Daoy (cell line): ENCODE data around the gene CHST10. TPM values are rescaled to one million over a fixed set of nuclear protein-coding genes. Genes with fewer than 3 reads are reported as not detected.
"Not testable (repeated sequence)": the region's sequence is repeated elsewhere in the genome, so short reads cannot be mapped to it uniquely, and the experiment has no call there.

Source experiments
- DNase-seq: peaks from one replicate; pipeline ENCODE4 v3.0.0-alpha.2; 2015; ENCODE audit warnings: low read depth
- total RNA-seq: library from RNA; depleted of rRNA; stranded (reverse); fragments of >200 nt; shearing (Covaris generic); gene quantifications from 2 replicates; pipeline ENCODE4 v1.2.3, GENCODE V29; 2014

CHST10 gene
- total RNA-seq, 1 experiment from 2014 or later, result 13.6 TPM

- DNase-seq, result no peak
Observed at GRCh38 chr2:100394111-100394641, 23.3 kb downstream of the CHST10 start.

DNA sequence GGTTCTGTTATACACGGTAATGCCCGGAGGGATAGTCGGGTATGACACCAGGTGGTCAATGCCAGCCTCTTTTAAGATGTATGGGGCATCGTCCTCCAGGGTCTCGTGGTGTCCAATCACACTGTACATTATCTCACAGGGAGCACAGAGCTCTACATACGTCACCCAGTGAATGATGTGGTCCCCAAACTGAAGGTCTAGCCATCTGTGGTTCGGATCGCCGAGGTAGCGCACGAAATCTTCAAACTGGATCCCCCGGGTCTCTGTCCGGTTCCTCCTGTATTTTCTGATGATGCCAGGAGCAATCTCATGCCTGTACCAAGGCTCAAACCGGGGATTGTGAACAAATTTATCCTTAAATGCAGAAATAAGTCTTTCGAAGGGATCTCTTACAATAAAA is 24.1 kb downstream of the CHST10 start:
- no peak for DNase-seq

DNA sequence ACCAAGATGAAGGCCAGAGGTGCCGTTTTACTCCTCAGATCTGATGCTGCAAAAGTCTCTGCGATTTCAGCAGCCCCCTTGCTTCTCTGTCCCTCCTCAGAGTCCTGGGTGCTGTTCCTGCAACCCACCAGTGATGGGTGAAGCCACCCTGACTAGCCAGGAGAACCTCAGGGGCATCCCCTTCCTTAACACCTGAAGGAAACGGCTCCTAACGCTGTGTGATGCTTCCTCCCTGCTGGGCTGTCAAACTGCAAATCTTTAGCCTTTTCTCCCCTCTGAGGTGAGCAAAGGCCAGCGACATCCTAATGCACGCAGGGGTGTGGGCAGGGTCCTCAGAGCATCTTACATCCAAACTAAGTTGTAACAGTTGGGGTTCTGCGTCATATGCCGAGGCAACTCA is 24.8 kb downstream of the CHST10 start:
- no peak for DNase-seq

- no peak for DNase-seq
Observed at GRCh38 chr2:100391735-100392515, 25.5 kb downstream of the CHST10 start.

DNA sequence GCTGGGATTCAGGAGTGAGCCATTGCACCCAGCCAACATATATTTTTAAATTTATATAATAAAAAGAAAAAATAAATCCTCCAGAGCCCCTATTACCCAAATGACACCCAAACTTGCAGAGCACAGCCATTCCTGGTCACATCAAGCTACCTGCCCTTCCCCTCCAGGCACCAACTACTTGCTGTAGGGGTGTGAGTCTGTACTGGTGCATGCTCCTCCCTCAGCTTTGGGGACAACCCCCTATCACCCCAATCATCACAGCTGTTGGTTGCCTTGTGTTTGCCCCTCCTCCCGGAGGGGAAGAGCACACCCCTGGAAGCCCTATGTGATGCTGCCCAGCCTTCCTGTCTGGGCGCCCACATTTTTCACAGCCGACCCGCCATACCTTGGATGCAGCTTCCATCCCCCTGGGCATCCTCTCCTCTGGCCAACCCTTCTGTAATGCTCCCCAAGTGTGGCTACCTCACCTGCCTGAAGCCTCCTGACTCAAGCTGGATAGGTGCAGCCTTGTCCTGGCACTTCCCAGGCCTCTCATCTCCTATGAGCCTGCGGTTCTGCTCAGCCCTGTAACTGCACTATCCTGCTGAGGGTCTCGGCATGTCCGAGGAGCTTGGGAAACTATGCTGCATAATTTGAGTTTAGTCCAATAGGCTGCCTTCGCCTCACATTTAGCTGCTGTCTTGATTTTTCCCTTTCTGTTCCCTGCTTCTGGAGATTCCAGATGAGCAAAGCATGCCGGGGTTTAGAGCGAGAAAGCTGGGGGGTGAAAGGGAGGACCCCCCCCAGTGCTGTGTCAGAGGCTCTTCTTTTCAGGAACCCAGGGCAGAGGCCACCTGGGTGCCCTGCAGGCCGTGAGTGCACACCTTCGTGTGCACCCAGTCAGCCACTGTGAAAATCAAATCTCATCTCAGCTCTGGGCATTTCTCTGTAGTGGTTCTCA is 27.2 kb downstream of the CHST10 start:
- no peak for DNase-seq

GRCh38 chr2:100388703-100389102 is 28.8 kb downstream of the CHST10 start:
- DNase-seq, result no peak

DNA sequence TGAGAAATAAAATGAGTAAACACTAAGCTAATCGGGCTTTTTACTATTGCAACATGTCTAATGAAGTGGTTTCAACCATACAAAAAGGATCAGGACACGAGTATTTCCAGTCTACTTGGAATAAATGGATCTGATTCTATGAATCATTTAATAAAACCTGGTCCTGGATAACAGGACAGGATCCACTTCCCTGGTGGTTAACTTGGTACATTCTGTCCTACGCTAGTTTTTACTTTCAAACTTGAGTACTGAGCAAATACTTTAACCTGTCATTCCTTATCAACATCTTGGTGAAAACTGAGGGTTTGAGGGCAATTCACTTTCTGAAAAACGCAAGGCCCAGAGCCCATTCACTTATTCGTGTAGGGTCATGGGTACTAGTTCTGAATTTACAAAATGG is 33.5 kb downstream of the CHST10 start:
- no peak for DNase-seq

DNA sequence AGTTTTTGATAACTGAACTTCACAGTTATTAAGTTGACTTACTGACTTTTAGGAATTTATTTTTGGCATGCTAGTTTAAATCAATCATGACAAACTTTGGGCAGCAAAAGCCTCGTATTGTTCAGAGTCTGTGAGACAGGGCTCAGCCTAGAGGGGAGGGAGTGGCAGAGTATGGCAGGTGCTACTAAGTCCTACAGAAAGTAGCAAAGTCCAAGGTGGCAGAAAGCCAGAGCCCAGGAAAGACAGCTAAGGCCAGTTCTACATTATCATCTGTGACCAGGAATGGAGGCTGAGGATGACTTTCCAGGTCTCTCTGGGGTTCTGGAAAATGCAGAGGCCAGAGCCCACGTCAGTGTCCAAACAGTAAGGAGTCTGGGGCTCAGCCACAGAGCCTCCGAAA is 34.2 kb downstream of the CHST10 start:
- no peak for DNase-seq

GRCh38 chr2:100381240-100381639 is 36.2 kb downstream of the CHST10 start:
- peak; percentile 76 for DNase-seq

DNA sequence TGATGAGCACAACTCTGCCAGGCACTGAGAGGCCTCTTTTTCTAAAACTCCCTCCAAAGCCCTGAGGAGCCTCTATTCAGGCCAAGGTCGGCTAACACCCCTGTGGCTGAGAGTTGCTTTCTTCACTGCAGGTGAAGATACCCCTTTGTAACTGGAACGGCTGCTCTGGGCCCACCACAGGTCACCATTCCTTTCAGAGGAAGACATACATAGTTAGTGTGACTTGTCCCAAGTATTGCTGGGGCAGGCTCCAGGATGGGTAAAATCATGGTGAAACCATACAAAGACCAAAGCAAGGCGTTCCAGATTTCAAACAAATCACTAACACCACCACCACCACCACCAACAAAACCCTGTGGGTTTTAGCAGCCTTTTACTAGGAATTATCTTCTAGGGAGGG is 36.8 kb downstream of the CHST10 start:
- DNase-seq, result no peak

- DNase-seq, result no peak
Observed at GRCh38 chr2:100376836-100377235, 40.6 kb downstream of the CHST10 start.

DNA sequence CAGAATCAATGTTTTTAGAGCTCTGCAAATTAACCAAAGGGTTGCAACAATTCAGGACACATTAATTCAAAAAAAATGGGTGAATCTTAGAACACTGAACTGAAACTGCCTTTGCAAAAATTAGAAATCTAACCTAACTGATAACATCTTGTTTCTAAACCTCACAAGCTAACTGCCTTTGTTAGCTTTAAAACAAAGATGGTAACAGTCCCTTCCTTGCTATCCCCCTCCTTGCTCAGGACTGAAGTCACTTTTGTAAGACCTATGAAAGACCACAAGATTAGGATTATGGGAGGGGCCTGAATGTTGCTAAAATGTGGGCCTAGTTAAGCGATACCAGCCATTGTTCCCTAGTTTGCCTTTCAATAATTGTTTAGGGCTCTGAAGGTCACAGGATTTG is 50.3 kb downstream of the CHST10 start:
- DNase-seq, result no peak

DNA sequence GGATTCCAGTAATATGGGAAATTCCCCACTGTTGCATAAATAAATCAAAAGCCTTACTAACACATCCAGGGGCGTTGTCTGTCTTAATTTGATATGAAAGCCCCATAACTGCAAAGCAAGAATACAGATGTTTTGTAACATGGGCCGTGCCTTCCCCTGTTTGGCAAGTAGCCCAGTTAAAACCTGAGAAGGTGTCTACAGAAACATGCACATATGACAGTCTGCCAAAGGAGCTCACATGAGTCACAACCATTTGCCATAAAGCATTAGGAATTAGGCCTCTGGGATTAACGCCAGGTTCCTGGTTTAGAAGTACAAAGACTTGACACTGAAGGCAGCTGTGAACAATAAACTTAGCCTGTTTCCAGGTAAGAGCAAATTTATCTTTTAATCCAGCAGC is 52.0 kb downstream of the CHST10 start:
- peak; percentile 91 for DNase-seq

- not testable (repeated sequence) for DNase-seq
Observed at GRCh38 chr2:100362269-100362668, 55.2 kb downstream of the CHST10 start.

DNA sequence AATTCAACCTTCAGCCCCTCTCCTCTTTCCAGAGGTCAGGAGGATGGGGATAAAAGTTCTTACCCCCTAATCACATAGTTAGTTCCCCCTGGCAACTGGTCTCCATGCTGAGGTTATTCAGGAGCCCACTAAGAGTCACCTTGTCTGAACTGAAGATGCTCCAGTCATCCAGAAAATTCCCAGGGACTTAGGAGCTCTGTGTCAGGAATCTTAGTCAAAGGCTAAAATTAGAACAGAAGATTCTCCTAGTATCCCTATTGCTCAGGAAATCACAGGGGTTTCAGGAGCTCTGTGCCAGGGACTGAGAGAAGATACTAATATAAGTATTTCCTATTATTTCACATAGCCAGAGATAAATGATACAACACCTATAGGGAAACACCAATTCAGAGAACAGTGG is 57.9 kb downstream of the CHST10 start:
- no peak for DNase-seq

GRCh38 chr2:100358554-100358953 is 58.9 kb downstream of the CHST10 start:
- no peak for DNase-seq

DNA sequence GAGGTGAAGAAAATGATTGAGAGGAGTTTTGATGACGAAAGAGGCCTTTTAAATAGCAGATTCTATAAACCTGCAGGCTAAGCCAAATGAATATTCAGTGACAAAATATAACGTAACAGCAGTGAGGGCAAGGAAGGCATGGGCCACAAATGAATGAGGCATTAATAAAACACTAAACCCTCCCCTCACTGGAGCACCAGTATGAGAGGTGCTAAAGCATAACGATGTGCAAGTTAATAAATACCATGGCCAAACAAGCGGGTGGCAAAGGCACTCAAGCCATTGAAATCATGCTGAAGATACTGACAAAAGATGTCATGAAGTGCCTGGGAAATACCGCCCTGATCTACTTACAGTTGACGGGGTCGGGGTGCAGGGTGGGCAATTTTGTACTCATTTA is 64.9 kb downstream of the CHST10 start:
- DNase-seq, result no peak

DNA sequence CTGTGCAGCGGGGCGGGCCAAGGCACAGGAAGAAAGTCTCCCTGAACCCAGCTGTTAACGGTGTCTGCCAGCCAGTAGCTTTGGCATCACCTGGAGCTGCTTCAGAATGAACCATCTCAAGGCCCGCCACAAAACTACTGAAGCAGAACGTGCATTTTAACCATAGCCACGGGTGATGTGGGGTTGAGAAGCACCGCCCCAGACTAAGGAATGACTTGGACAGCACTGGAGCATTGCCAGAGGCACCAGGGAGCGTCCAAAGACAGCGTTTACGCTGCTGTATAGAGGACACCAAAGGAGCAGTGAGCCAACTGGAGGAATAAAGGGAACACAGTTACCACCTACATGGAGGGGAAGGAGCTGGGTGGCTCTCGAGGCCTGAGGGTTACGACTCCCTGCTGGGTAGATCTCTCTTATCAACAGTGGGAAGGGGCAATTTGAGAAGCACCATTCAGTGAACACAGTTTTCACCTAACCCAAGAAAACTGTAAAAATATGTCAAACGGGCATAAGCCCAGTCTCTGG is 66.7 kb downstream of the CHST10 start:
- DNase-seq, result peak; percentile 11

DNA sequence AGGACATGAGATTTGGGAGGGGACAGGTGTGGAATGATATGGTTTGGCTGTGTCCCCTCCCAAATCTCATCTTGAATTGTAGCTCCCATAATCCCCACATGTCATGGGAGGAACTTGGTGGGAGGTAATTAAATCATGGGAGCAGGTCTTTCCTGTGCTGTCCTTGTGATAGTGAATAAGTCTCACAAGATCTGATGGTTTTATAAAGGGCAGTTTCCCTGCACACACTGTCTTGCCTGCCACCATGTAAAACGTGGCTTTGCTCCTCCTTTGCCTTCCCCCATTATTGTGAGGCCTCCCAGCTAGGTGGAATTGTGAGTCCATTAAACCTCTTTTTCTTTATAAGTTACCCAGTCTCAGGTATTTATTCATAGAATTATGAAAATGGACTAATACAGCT is 72.3 kb downstream of the CHST10 start:
- DNase-seq, result not testable (repeated sequence)

GRCh38 chr2:100344433-100344832 is 73.0 kb downstream of the CHST10 start:
- DNase-seq, result no peak

GRCh38 chr2:100342466-100342865 is 75.0 kb downstream of the CHST10 start:
- DNase-seq, result not testable (repeated sequence)
